IMR-90 (cell line): ENCODE measurements around the gene PYROXD2. TPM values are rescaled to one million over a fixed set of nuclear protein-coding genes. Genes with fewer than 3 reads are reported as not detected.

Experiments
- ATAC-seq: fragments of 200-7000 bp; cut with Tn5 transposase; 2 replicates; pipeline ENCODE4 v1.9.1; 2020; ENCODE audit warnings: low read depth, mild to moderate bottlenecking, moderate library complexity
- BruUV-seq: library from RNA; stranded (reverse); fragments of 400-500 nt; replicated peaks from 2 replicates; lab custom pipeline; 2021; lab: Mats Ljungman, UMichigan
- CTCF ChIA-PET: fragments of 300-600 bp; formaldehyde crosslinking; extraction: SDS; loops from one replicate; lab custom pipeline; 2021; ENCODE audit warnings: antibody characterized with exemption; lab: Yijun Ruan, JAX
- POLR2A ChIA-PET: fragments of 300-600 bp; sonication (Branson Sonifier 250); formaldehyde crosslinking; loops from one replicate; lab custom pipeline; 2022; ENCODE audit warnings: antibody characterized with exemption; ENCODE audit not compliant: unreplicated experiment; lab: Charles Lee
- DNase-seq: peaks from one replicate; pipeline ENCODE4 v3.0.0; 2013
- H2AFZ ChIP-seq: replicated peaks from 2 replicates; pipeline ENCODE3; 2013; ENCODE audit warnings: low read length, mild to moderate bottlenecking; ENCODE audit not compliant: poor library complexity
- H2AK5ac ChIP-seq: 2 replicates; pipeline ENCODE4 v1.6.1; 2013; ENCODE audit warnings: low read depth, low read length, inconsistent platforms
- H2AK9ac ChIP-seq: replicated peaks from 2 replicates; pipeline ENCODE3; 2013; ENCODE audit warnings: mild to moderate bottlenecking, low read depth, low read length, moderate library complexity; ENCODE audit not compliant: poor library complexity
- H2BK120ac ChIP-seq: 2 replicates; pipeline ENCODE4 v1.6.1; 2013; ENCODE audit warnings: low read depth, low read length, inconsistent platforms
- H2BK15ac ChIP-seq: 3 replicates; pipeline ENCODE4 v1.6.1; 2013; ENCODE audit warnings: low read depth, low read length, inconsistent platforms
- H2BK20ac ChIP-seq: 2 replicates; pipeline ENCODE4 v1.6.1; 2013; ENCODE audit warnings: low read depth, mild to moderate bottlenecking, inconsistent platforms, low read length, moderate library complexity
- H2BK5ac ChIP-seq: 2 replicates; pipeline ENCODE4 v1.6.1; 2013; ENCODE audit warnings: mild to moderate bottlenecking, low read depth, low read length, inconsistent platforms; ENCODE audit not compliant: poor library complexity, severe bottlenecking
- H3K14ac ChIP-seq: replicated peaks from 2 replicates; pipeline ENCODE4 v1.6.1; 2013; ENCODE audit warnings: low read depth, low read length, inconsistent platforms
- H3K18ac ChIP-seq: 2 replicates; pipeline ENCODE4 v1.6.1; 2013; ENCODE audit warnings: low read depth, low read length, control low read depth
- H3K23ac ChIP-seq: 2 replicates; pipeline ENCODE4 v1.6.1; 2013; ENCODE audit warnings: low read depth, low read length, inconsistent platforms
- H3K27ac ChIP-seq: 2 replicates; pipeline ENCODE4 v1.5.1; 2013; ENCODE audit warnings: mild to moderate bottlenecking, control low read depth, low read length; ENCODE audit not compliant: insufficient read depth
- H3K27me3 ChIP-seq: 2 replicates; pipeline ENCODE4 v1.6.1; 2013; ENCODE audit warnings: low read length; ENCODE audit not compliant: control insufficient read depth, insufficient read depth
- H3K36me3 ChIP-seq: 2 replicates; pipeline ENCODE4 v1.6.1; 2013; ENCODE audit warnings: low read length, mixed read lengths; ENCODE audit not compliant: control insufficient read depth, insufficient read depth
- H3K4ac ChIP-seq: 2 replicates; pipeline ENCODE4 v1.6.1; 2013; ENCODE audit warnings: low read depth, low read length, inconsistent platforms
- H3K4me1 ChIP-seq: 2 replicates; pipeline ENCODE4 v1.6.1; 2013; ENCODE audit warnings: low read length, mixed read lengths; ENCODE audit not compliant: control insufficient read depth, insufficient read depth
- H3K4me2 ChIP-seq: 2 replicates; pipeline ENCODE4 v1.6.1; 2013; ENCODE audit warnings: low read depth, mild to moderate bottlenecking, control low read depth, low read length, moderate library complexity
- H3K4me3 ChIP-seq: 2 replicates; pipeline ENCODE4 v1.5.1; 2013; ENCODE audit warnings: low read depth, mild to moderate bottlenecking, control low read depth, low read length, moderate library complexity; ENCODE audit not compliant: insufficient read depth
- H3K56ac ChIP-seq: 2 replicates; pipeline ENCODE4 v1.6.1; 2013; ENCODE audit warnings: low read length, inconsistent platforms; ENCODE audit not compliant: insufficient read depth; ENCODE audit errors: extremely low read depth
- H3K79me1 ChIP-seq, 2 experiments: 2 replicates each; pipeline ENCODE4 v1.6.1; 2013; ENCODE audit warnings: low read length in 2 of 2, inconsistent platforms in 1 of 2, low read depth in 1 of 2
- H3K9ac ChIP-seq: 2 replicates; pipeline ENCODE4 v1.6.1; 2013; ENCODE audit warnings: low read depth, low read length, control low read depth
- H3K9me1 ChIP-seq: 2 replicates; pipeline ENCODE4 v1.6.1; 2013; ENCODE audit warnings: low read length, inconsistent platforms; ENCODE audit not compliant: insufficient read depth
- H3K9me3 ChIP-seq: 2 replicates; pipeline ENCODE4 v1.6.1; 2013; ENCODE audit warnings: low read length; ENCODE audit not compliant: control insufficient read depth, insufficient read depth
- H4K20me1 ChIP-seq: 2 replicates; pipeline ENCODE4 v1.6.1; 2013; ENCODE audit warnings: low read length, inconsistent platforms; ENCODE audit not compliant: insufficient read depth
- H4K5ac ChIP-seq: 2 replicates; pipeline ENCODE4 v1.6.1; 2013; ENCODE audit warnings: mild to moderate bottlenecking, low read depth, low read length, control low read depth
- H4K8ac ChIP-seq, 2 experiments: 2 replicates each; pipeline ENCODE4 v1.6.1; 2013; ENCODE audit warnings: low read depth in 2 of 2, low read length in 2 of 2, control low read depth in 1 of 2, inconsistent platforms in 1 of 2
- H4K91ac ChIP-seq: 2 replicates; pipeline ENCODE4 v1.6.1; 2013; ENCODE audit warnings: low read depth, low read length, inconsistent platforms; ENCODE audit not compliant: insufficient read depth
- BHLHE40 ChIP-seq: fragments of 150-350 bp; IDR thresholded peaks from 2 replicates; pipeline ENCODE4 v1.6.1; 2016; ENCODE audit warnings: mild to moderate bottlenecking, low read depth, low read length
- ELK1 ChIP-seq: fragments of 150-350 bp; IDR thresholded peaks from 2 replicates; pipeline ENCODE4 v1.6.1; 2016; ENCODE audit warnings: low read depth, mild to moderate bottlenecking, low read length, moderate library complexity, borderline replicate concordance
- MXI1 ChIP-seq: IDR thresholded peaks from 2 replicates; pipeline ENCODE4 v1.6.1; 2012; ENCODE audit warnings: low read depth, mild to moderate bottlenecking, low read length, moderate library complexity, borderline replicate concordance
- NFE2L2 ChIP-seq: fragments of 150-350 bp; IDR thresholded peaks from 2 replicates; pipeline ENCODE4 v1.6.1; 2016; ENCODE audit warnings: low read depth, mild to moderate bottlenecking, low read length
- RAD21 ChIP-seq: IDR thresholded peaks from 2 replicates; pipeline ENCODE4 v1.6.1; 2012; ENCODE audit warnings: low read length, improper control_type of control experiment
- SMC3 ChIP-seq: fragments of 150-350 bp; IDR thresholded peaks from 2 replicates; pipeline ENCODE4 v1.6.1; 2016; ENCODE audit warnings: low read depth, mild to moderate bottlenecking, antibody characterized with exemption, low read length, moderate library complexity
- USF2 ChIP-seq: fragments of 150-350 bp; IDR thresholded peaks from 2 replicates; pipeline ENCODE4 v1.6.1; 2017; ENCODE audit warnings: mild to moderate bottlenecking, antibody characterized with exemption, low read length, low read depth
- WGBS, 2 experiments: methylation state at CpG; one replicate each; pipeline versions ENCODE4 v1.1.5 to v1.1.7; 2013; ENCODE audit warnings: missing lambda C conversion rate in 2 of 2; ENCODE audit not compliant: insufficient read length in 1 of 2; ENCODE audit errors: extremely low coverage in 2 of 2; 5-methylcytosine and 5-hydroxymethylcytosine counted together
- dilution Hi-C: fragments of 300-500 bp; cut with HindIII; formaldehyde crosslinking; loops from one replicate; pipeline ENCODE4 v1.14.3; 2018; ENCODE audit warnings: low sequenced_read_pairs; ENCODE audit not compliant: unreplicated experiment
- in situ Hi-C: fragments of 300-500 bp; cut with MboI; formaldehyde crosslinking; loops from 3 replicates; pipeline ENCODE4 v1.14.3; 2019; ENCODE audit warnings: low sequenced_read_pairs, inconsistent platforms, mixed read lengths
- intact Hi-C: fragments of 100-400 bp; cut with micrococcal nuclease; formaldehyde crosslinking; loops from 2 replicates; pipeline ENCODE4 v1.10.0; 2022
- polyA plus RNA-seq, 3 experiments: library from polyadenylated mRNA; depleted of rRNA; stranded (reverse); fragments of >200 nt; gene quantifications; 2 replicates each; pipeline ENCODE4 v1.2.3, GENCODE V29; 2012; ENCODE audit warnings: low replicate concordance in 1 of 3
- total RNA-seq: library from RNA; depleted of rRNA; stranded (reverse); fragments of >200 nt; gene quantifications from 2 replicates; pipeline ENCODE4 v1.2.3, GENCODE V29; 2012

PYROXD2 gene
- total and polyA plus RNA-seq, 2 of the 4 experiments (the other 2 are of a cell fraction): 6.5 to 16.3 TPM

GRCh38 chr10:98368644-98369043 lies 46.3 kb downstream of the PYROXD2 start:
- BruUV-seq: no TSS peak
- no peak overlapping the region for H3K4ac ChIP-seq
- H2BK120ac ChIP-seq: no peak overlapping the region
- H4K20me1 ChIP-seq: no peaks in the 10 kb centered on the region
- H3K36me3 ChIP-seq: no peaks in the 10 kb centered on the region
- WGBS, 2 experiments: no CpG with 5 or more reads among the region's 2 CpGs
- no peak overlapping the region for H2BK5ac ChIP-seq
- H3K4me3 ChIP-seq: no peak overlapping the region
- no peak overlapping the region for H3K9ac ChIP-seq
- ATAC-seq: no peak
- H2BK20ac ChIP-seq: no peak overlapping the region
- no peak overlapping the region for H2AK9ac ChIP-seq
- ChIA-PET POLR2A (no interaction called here), CTCF (no interaction called here)
- in situ Hi-C loops (no loop called here), intact Hi-C loops (no loop called here), dilution Hi-C loops (no loop called here)
- H3K56ac ChIP-seq: no peak overlapping the region
- H3K27ac ChIP-seq: no peak overlapping the region
- H2AFZ ChIP-seq: no peak overlapping the region
- H3K79me1 ChIP-seq: no peaks in the 10 kb centered on the region
- H2AK5ac ChIP-seq: no peak overlapping the region
- no peaks in the 10 kb centered on the region for H3K9me3 ChIP-seq
- no peak overlapping the region for H2BK15ac ChIP-seq
- DNase-seq: no peak
- no peak overlapping the region for H4K8ac ChIP-seq
- H3K14ac ChIP-seq: no peak overlapping the region
- H3K27me3 ChIP-seq: no peaks in the 10 kb centered on the region
- H3K18ac ChIP-seq: no peak overlapping the region
- no peak overlapping the region for H3K23ac ChIP-seq
- H3K4me1 ChIP-seq: peaks cover 6% of the 10 kb centered on the region
- no peak overlapping the region for H4K5ac ChIP-seq
- no peak for TF ChIP-seq RAD21
- TF ChIP-seq ELK1: no peak
- no peak for TF ChIP-seq BHLHE40
- TF ChIP-seq MXI1: no peak
- no peak for TF ChIP-seq USF2
- TF ChIP-seq SMC3: no peak
- no peak for TF ChIP-seq NFE2L2
- peaks cover 5% of the 10 kb centered on the region; the same call in 1 of the 2 replicates for H3K9me1 ChIP-seq
- H3K4me2 ChIP-seq: no peak overlapping the region
- no peak overlapping the region for H4K91ac ChIP-seq
